GM23338 (cell line): ENCODE data around the gene PRDM4. TPM values are rescaled to one million over a fixed set of nuclear protein-coding genes. Genes with fewer than 3 reads are reported as not detected.

Experiments used
- polyA plus RNA-seq: library from polyadenylated mRNA; unstranded; fragments of >200 nt; fragmentation: Nextera tagmentation; extraction: Ambion mirVana; gene quantifications from 2 replicates; pipeline ENCODE4 v1.2.1, GENCODE V29; 2016
- total RNA-seq: library from RNA; depleted of rRNA; stranded (reverse); fragments of >200 nt; shearing (Covaris generic); gene quantifications from 2 replicates; pipeline ENCODE4 v1.2.3, GENCODE V29; 2014; rRNA removed

Gene PRDM4
- total and polyA plus RNA-seq, 2 experiments from 2014 or later, result 4.9 to 17.1 TPM

Other genes starting within 250 kb of the PRDM4 start
- 93.7 and 110 TPM in 2 replicates for gene PWP1, start 75.3 kb downstream of the PRDM4 start, total RNA-seq
- gene PWP1, start 75.3 kb downstream of the PRDM4 start, polyA plus RNA-seq, result 189 and 211 TPM in 2 replicates
- not detected in 2 replicates for gene ASCL4, start 13.6 kb upstream of the PRDM4 start, total RNA-seq
- not detected in 2 replicates for gene ASCL4, start 13.6 kb upstream of the PRDM4 start, polyA plus RNA-seq